HS-27A (cell line): ENCODE data around the gene GRM1.

Source experiments
- DNase-seq: peaks from one replicate; pipeline ENCODE4 v3.0.0-alpha.2; 2012; ENCODE audit warnings: low read depth, missing footprints

The GRM1 gene

DNA sequence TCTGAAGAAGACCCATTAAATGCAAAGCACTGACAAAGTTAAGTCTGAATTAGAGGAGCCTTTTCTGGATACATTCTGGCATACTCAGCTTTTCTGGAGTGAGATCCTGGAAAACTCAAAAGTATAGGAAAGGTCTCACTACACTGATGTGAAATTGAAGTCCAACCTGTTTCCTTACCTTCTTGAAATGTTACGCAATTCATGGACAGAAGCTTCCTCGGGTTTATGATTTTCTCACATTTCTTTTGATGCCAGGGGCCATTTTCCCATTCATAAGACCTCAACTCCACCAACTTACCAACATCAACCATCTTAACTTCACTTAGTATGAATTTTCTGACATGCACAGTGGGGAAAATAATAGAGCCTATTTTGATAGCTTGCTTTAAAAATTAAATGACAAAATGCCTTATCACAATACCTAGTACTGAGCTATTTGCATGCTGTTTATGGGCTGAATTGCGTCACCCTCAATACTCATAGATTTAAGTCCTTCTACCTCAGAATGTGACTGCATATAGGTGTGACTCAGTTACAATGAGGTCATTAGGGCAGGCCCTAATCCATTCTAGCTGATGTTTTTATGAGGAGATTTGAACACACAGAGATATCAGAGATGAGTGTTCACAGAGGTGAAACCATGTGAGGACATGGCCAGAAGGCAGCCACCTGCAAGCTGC, 441.4 kb downstream of the GRM1 start:
- DNase-seq, result no peak

GRCh38 chr6:146472918-146473317, 444.1 kb downstream of the GRM1 start:
- DNase-seq, result no peak

DNA sequence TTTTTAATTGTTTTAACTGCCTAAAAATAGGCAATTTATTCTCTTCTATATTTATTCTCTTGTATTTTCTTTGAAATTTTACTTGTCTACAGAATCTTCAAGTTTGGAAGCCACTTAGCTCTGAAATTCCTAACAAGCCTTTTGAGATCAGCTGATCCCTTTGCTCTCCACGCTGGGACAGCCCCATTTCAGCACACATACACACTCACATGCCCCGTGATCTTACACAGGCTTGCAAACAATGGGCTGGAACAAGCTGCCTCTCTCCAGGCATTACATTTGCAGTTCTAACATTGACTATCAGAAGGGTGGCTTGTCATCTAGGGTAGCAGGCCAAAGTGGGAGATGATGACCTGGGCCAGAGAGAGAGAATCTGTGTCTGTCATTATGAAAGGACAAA, 452.7 kb downstream of the GRM1 start:
- DNase-seq, result no peak

DNA sequence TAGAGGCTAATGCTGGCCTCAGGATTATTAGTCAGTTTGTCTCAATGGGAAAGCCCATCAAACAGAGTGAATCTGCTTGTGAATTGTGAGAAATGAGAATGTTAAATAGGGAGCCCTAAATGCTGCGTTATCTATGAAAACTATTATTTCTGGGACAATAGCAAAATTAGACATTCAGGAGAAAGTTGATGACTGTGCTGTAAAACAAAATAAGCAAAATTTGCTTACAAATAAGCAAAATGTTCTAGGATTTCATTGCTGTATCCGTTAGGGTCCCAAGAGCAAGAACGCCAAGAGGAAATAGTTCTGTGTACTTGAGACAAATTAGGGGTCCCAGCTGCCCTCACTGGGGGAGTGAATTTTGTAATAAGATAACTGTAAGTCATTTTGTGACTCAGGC, 455.5 kb downstream of the GRM1 start:
- DNase-seq, result no peak
